B cell (primary cell): ENCODE data around the gene FDX1. TPM values are rescaled to one million over a fixed set of nuclear protein-coding genes. Genes with fewer than 3 reads are reported as not detected.

Source experiments
- ATAC-seq: fragments of 200-7000 bp; cut with Tn5 transposase; one replicate; pipeline ENCODE4 v1.10.0; 2021; ENCODE audit warnings: low read depth, mild to moderate bottlenecking, moderate number of reproducible peaks, moderate library complexity
- CTCF ChIA-PET: fragments of 350-600 bp; sonication (Branson Sonifier 250); formaldehyde crosslinking; loops from one replicate; lab custom pipeline; 2021; ENCODE audit warnings: antibody characterized with exemption, inconsistent platforms; lab: Charles Lee
- POLR2A ChIA-PET: fragments of 350-600 bp; sonication (Branson Sonifier 250); formaldehyde crosslinking; loops from one replicate; lab custom pipeline; 2021; ENCODE audit warnings: antibody characterized with exemption; lab: Charles Lee
- DNase-seq: peaks from one replicate; pipeline ENCODE4 v3.0.0; 2013
- H2AFZ ChIP-seq: 2 replicates; pipeline ENCODE4 v1.6.1; 2012; ENCODE audit warnings: mild to moderate bottlenecking, low read depth, low read length; ENCODE audit not compliant: insufficient read depth, poor library complexity, severe bottlenecking
- H3K27ac ChIP-seq, 2 donors: 1 replicate in 1 of 2; 2 replicates in 1 of 2; pipeline ENCODE4 v1.5.1; 2012 to 2013; ENCODE audit warnings: low read length in 2 of 2, mild to moderate bottlenecking in 2 of 2, moderate library complexity in 1 of 2
- H3K27me3 ChIP-seq, 4 experiments: fragments of 200-600 bp in 1 of 4; sonication (generic) in 1 of 4; replicated peaks in 1 of 4; 1 replicate in 2 of 4; 2 replicates in 2 of 4; pipeline versions ENCODE4 v1.6.1 to v1.7.0; 2013 to 2016; ENCODE audit warnings: low read length in 3 of 4, mild to moderate bottlenecking in 2 of 4, mixed read lengths in 1 of 4, moderate library complexity in 1 of 4; ENCODE audit not compliant: insufficient read depth in 4 of 4, control insufficient read depth in 3 of 4; ENCODE audit errors: control extremely low read depth in 1 of 4
- H3K36me3 ChIP-seq, 2 experiments: replicated peaks in 1 of 2; 1 replicate in 1 of 2; 2 replicates in 1 of 2; pipeline versions ENCODE4 v1.6.1 to v1.7.1; 2013; ENCODE audit warnings: low read length in 1 of 2; ENCODE audit not compliant: insufficient read depth in 2 of 2, control insufficient read depth in 1 of 2; ENCODE audit errors: control extremely low read depth in 1 of 2, extremely low read depth in 1 of 2
- H3K4me1 ChIP-seq, 2 donors: fragments of 200-600 bp in 1 of 2; sonication (generic) in 1 of 2; 1 replicate in 1 of 2; 2 replicates in 1 of 2; pipeline versions ENCODE4 v1.5.1 to v1.6.1; 2013 to 2017; ENCODE audit warnings: low read length in 2 of 2; ENCODE audit not compliant: control insufficient read depth in 2 of 2, insufficient read depth in 2 of 2
- H3K4me2 ChIP-seq: replicated peaks from 2 replicates; pipeline ENCODE3; 2012; ENCODE audit warnings: mild to moderate bottlenecking, low read depth, low read length; ENCODE audit not compliant: poor library complexity, severe bottlenecking
- H3K4me3 ChIP-seq, 5 experiments: fragments of 200-600 bp in 1 of 5; sonication (generic) in 1 of 5; 1 replicate in 3 of 5; 2 replicates in 2 of 5; pipeline versions ENCODE4 v1.5.1 to v1.7.0; 2011 to 2016; ENCODE audit warnings: low read length in 4 of 5, mild to moderate bottlenecking in 4 of 5, low read depth in 2 of 5, control low read depth in 1 of 5, moderate library complexity in 1 of 5; ENCODE audit not compliant: insufficient read depth in 1 of 5; ENCODE audit errors: control extremely low read depth in 1 of 5, extremely low read depth in 1 of 5
- H3K79me2 ChIP-seq: fragments of 200-600 bp; sonication (generic); one replicate; pipeline ENCODE4 v1.6.0; 2016; ENCODE audit warnings: low read length; ENCODE audit not compliant: control insufficient read depth, insufficient read depth
- H3K9ac ChIP-seq: fragments of 200-600 bp; sonication (generic); 2 replicates; pipeline ENCODE4 v1.6.1; 2017; ENCODE audit warnings: mild to moderate bottlenecking, low read length, moderate library complexity
- H3K9me3 ChIP-seq, 3 donors: one replicate each; pipeline versions ENCODE4 v1.6.1 to v1.7.1; 2013; ENCODE audit warnings: low read length in 2 of 3; ENCODE audit not compliant: control insufficient read depth in 2 of 3, insufficient read depth in 1 of 3; ENCODE audit errors: control extremely low read depth in 1 of 3
- H4K20me1 ChIP-seq: 2 replicates; pipeline ENCODE4 v1.6.0; 2012; ENCODE audit warnings: mild to moderate bottlenecking, low read length; ENCODE audit not compliant: insufficient read depth, control insufficient read depth, poor library complexity, severe bottlenecking
- H3K27ac Mint-ChIP-seq: one replicate; pipeline ENCODE4 v1.8.0; 2021; ENCODE audit warnings: mixed read lengths
- H3K27me3 Mint-ChIP-seq: one replicate; pipeline ENCODE4 v1.8.0; 2021; ENCODE audit warnings: mixed read lengths
- H3K4me1 Mint-ChIP-seq: one replicate; pipeline ENCODE4 v1.8.0; 2021; ENCODE audit warnings: mixed read lengths
- H3K4me3 Mint-ChIP-seq: one replicate; pipeline ENCODE4 v1.8.0; 2021; ENCODE audit warnings: mixed read lengths
- H3K9me3 Mint-ChIP-seq: one replicate; pipeline ENCODE4 v1.8.0; 2022; ENCODE audit warnings: mixed read lengths; ENCODE audit not compliant: insufficient read depth
- CTCF ChIP-seq: fragments of 200-600 bp; IDR thresholded peaks from one replicate; pipeline ENCODE4 v1.8.0; 2022; ENCODE audit warnings: antibody characterized with exemption, mild to moderate bottlenecking
- EZH2 ChIP-seq: IDR thresholded peaks from 2 replicates; pipeline ENCODE4 v1.6.1; 2012; ENCODE audit warnings: borderline replicate concordance, low read depth, mild to moderate bottlenecking, moderate library complexity, low read length; ENCODE audit not compliant: insufficient read depth, poor library complexity, severe bottlenecking
- WGBS: methylation state at CpG from one replicate; pipeline ENCODE4 v1.1.5; 2013; ENCODE audit warnings: missing lambda C conversion rate; ENCODE audit not compliant: insufficient coverage; 5-methylcytosine and 5-hydroxymethylcytosine counted together
- intact Hi-C: fragments of 100-400 bp; cut with micrococcal nuclease; formaldehyde crosslinking; loops from one replicate; pipeline ENCODE4 v1.10.0; 2022
- polyA plus RNA-seq: library from polyadenylated mRNA; depleted of rRNA; stranded (reverse); fragments of >200 nt; gene quantifications from 2 replicates; pipeline ENCODE4 v1.2.3, GENCODE V29; 2012
- total RNA-seq, 2 donors: library from RNA; stranded (reverse); fragments of 120-200 nt in 1 of 2; gene quantifications; 1 replicate in 1 of 2; 2 replicates in 1 of 2; pipeline versions ENCODE4 v1.2.3 to v1.2.4, GENCODE V29; 2013 to 2022

Gene FDX1
- total and polyA plus RNA-seq, 2 donors (not counting 1 experiment from before 2014, with no cell fraction given), result 3.5 to 11.2 TPM

- peaks cover 33% of the 10 kb centered on the region for H4K20me1 ChIP-seq
- TF ChIP-seq CTCF, result no peak
- TF ChIP-seq EZH2, result no peak
- H3K9me3 Mint-ChIP-seq, result no peaks in the 10 kb centered on the region
- peaks cover 1 to 15% of the 10 kb centered on the region in 2 experiments for H3K36me3 ChIP-seq
- ChIA-PET CTCF (interaction anchor here (9.8 kb wide), 1 partner anchor 238 kb away, joined by 172 read pairs; no protein-coding TSS in a partner anchor), POLR2A (no interaction called here)
- H2AFZ ChIP-seq, result no peak overlapping the region
- no peak overlapping the region for H3K27ac ChIP-seq
- H3K4me3 ChIP-seq, result no peak overlapping the region
- H3K27me3 Mint-ChIP-seq, result no peaks in the 10 kb centered on the region
- H3K4me1 ChIP-seq, result peaks cover 4 to 8% of the 10 kb centered on the region in 2 donors
- H3K27me3 ChIP-seq, result no peaks in the 10 kb centered on the region
- no CpG with 5 or more reads among the region's 2 CpGs for WGBS
- ATAC-seq, result no peak
- intact Hi-C loops, result loop anchor here (10.0 kb wide), 1 partner anchor 1787 kb away; the partner anchor contains the start of gene PTS
- H3K79me2 ChIP-seq, result peaks cover 77% of the 10 kb centered on the region
- no peak overlapping the region for H3K4me3 Mint-ChIP-seq
- peaks cover 16% of the 10 kb centered on the region for H3K4me1 Mint-ChIP-seq
- H3K9me3 ChIP-seq, result peaks cover 0 to 3% (median 0%) of the 10 kb centered on the region in 3 donors
- no peak for DNase-seq
- H3K9ac ChIP-seq, result no peak overlapping the region
- H3K4me2 ChIP-seq, result no peak overlapping the region
- H3K27ac Mint-ChIP-seq, result no peak overlapping the region
Observed at GRCh38 chr11:110438017-110438416, 8.3 kb downstream of the FDX1 start.

GRCh38 chr11:110445437-110445836 is 15.7 kb downstream of the FDX1 start:
- Histone ChIP-seq H3K9ac (no peak overlapping the region), H3K36me3 (peaks cover 0 to 16% of the 10 kb centered on the region in 2 experiments), H3K79me2 (peaks cover 36% of the 10 kb centered on the region), H3K27ac (no peak overlapping the region), H3K4me1 (no peaks in the 10 kb centered on the region), H3K4me2 (no peak overlapping the region), H3K4me3 (no peak overlapping the region), H3K9me3 (peaks cover 0 to 6% (median 0%) of the 10 kb centered on the region in 3 donors), H3K27me3 (no peaks in the 10 kb centered on the region), H2AFZ (no peak overlapping the region), H4K20me1 (peaks cover 14% of the 10 kb centered on the region)
- ChIA-PET POLR2A (no interaction called here), CTCF (interaction anchor here (0.6 to 6.6 kb wide), 10 partner anchors 11 to 1002 kb away, joined by 3 to 56 read pairs (median 6); no protein-coding TSS in a partner anchor)
- Mint-ChIP-seq H3K27me3 (no peaks in the 10 kb centered on the region), H3K9me3 (no peaks in the 10 kb centered on the region), H3K27ac (no peak overlapping the region), H3K4me1 (peaks cover 7% of the 10 kb centered on the region), H3K4me3 (no peak overlapping the region)
- no peak for TF ChIP-seq EZH2
- no peak for TF ChIP-seq CTCF
- intact Hi-C loops, result loop anchor here (5.0 kb wide), 1 partner anchor 837 kb away; no protein-coding TSS in a partner anchor
- no CpG with 5 or more reads among the region's 1 CpG for WGBS
- ATAC-seq, result no peak
- no peak for DNase-seq
